ENCODE results near the gene LRRC37A. TPM values are rescaled to one million over a fixed set of nuclear protein-coding genes. Genes with fewer than 3 reads are reported as not detected.
"Not testable (repeated sequence)": the region's sequence is repeated elsewhere in the genome, so short reads cannot be mapped to it uniquely, and the experiment has no call there.

LRRC37A gene
- total RNA-seq, 1 experiment from 2014 or later = 1.2 TPM

GRCh38 chr17:46253722-46254121 is 41.2 kb upstream of the LRRC37A start:
- BruUV-seq (replicated peaks); H4K20me1 ChIP-seq (ENCODE audit: insufficient read depth); H3K27me3 ChIP-seq (ENCODE audit: insufficient read depth, low read length); H3K9ac ChIP-seq (ENCODE audit: low read length); H3K79me2 ChIP-seq (ENCODE audit: insufficient read depth, low read length); H3K36me3 ChIP-seq (ENCODE audit: control insufficient read depth in 1 of 2, insufficient read depth in 2 of 2, low read length in 2 of 2); H3K27ac ChIP-seq (ENCODE audit: low read depth, low read length); POLR2A ChIA-PET; RAD21 ChIA-PET (ENCODE audit: low non-redundant PET in 1 of 2, low total read pairs in 2 of 2, uncharacterized antibody in 2 of 2, unreplicated experiment in 2 of 2); CTCF ChIA-PET; H2AFZ ChIP-seq (ENCODE audit: low read depth, low read length, poor library complexity, severe bottlenecking); H3K4me1 ChIP-seq (ENCODE audit: control insufficient read depth in 1 of 2, insufficient read depth in 2 of 2, low read length in 2 of 2); H3K4me3 ChIP-seq (replicated peaks in 1 of 2; ENCODE audit: low read depth in 1 of 2, low read length in 2 of 2); H3K9me3 ChIP-seq (ENCODE audit: control insufficient read depth in 1 of 2, insufficient read depth in 1 of 2, low read depth in 1 of 2, low read length in 2 of 2); H3K9me2 ChIP-seq (ENCODE audit: insufficient read depth); intact Hi-C loops (cut with micrococcal nuclease): not testable (repeated sequence)
- TF ChIP-seq CTCF (IDR thresholded peaks at IDR 0.05 in 2 of 3, conservative IDR thresholded peaks at IDR 0.05 in 1 of 3; ENCODE audit: borderline replicate concordance in 1 of 3, insufficient read depth in 1 of 3, low read depth in 2 of 3, low read length in 2 of 3) = peak; percentile 47 to 71 (median 62); a peak in 5 of 6 replicates
- peak; percentile 39; the same call in 1 of the 2 replicates for TF ChIP-seq RAD21 (IDR thresholded peaks at IDR 0.05; ENCODE audit: low read depth)
- peak overlapping the region; percentile 30; the same call in 1 of the 2 replicates for H3K4me2 ChIP-seq (ENCODE audit: low read length)
- peak; percentile 22 for DNase-seq (ENCODE audit: low read depth, low spot score)
- peak; percentile 94 for ATAC-seq

DNA sequence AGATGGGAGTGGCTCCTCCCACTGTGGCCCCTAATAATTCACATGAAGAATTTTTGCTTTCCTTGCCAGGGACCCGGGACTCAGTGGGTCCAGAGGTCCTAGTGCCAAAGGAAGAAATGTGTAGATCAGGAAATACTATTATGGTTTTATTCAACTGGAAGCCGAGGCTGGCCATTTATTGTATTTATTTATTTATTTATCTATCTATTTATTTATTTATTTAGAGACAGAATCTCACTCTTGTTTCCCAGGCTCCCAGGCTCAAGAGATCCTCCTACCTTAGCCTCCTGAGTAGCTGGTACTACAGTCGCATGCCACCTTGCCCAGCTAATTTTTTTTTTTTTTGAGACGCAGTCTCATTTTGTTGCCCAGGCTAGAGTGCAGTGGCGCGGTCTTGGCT is 40.7 kb upstream of the LRRC37A start:
- H3K9ac ChIP-seq (ENCODE audit: low read length); CTCF ChIA-PET; H3K27me3 ChIP-seq (ENCODE audit: insufficient read depth, low read length); H3K27ac ChIP-seq (ENCODE audit: low read depth, low read length); RAD21 ChIA-PET (ENCODE audit: low non-redundant PET in 1 of 2, low total read pairs in 2 of 2, uncharacterized antibody in 2 of 2, unreplicated experiment in 2 of 2); H3K9me2 ChIP-seq (ENCODE audit: insufficient read depth); H3K4me3 ChIP-seq (replicated peaks in 1 of 2; ENCODE audit: low read depth in 1 of 2, low read length in 2 of 2); H3K36me3 ChIP-seq (ENCODE audit: control insufficient read depth in 1 of 2, insufficient read depth in 2 of 2, low read length in 2 of 2); H3K79me2 ChIP-seq (ENCODE audit: insufficient read depth, low read length); POLR2A ChIA-PET; DNase-seq (ENCODE audit: low read depth, low spot score); H4K20me1 ChIP-seq (ENCODE audit: insufficient read depth); H3K9me3 ChIP-seq (ENCODE audit: control insufficient read depth in 1 of 2, insufficient read depth in 1 of 2, low read depth in 1 of 2, low read length in 2 of 2); intact Hi-C loops (cut with micrococcal nuclease); H2AFZ ChIP-seq (ENCODE audit: low read depth, low read length, poor library complexity, severe bottlenecking); BruUV-seq (replicated peaks); H3K4me1 ChIP-seq (ENCODE audit: control insufficient read depth in 1 of 2, insufficient read depth in 2 of 2, low read length in 2 of 2): not testable (repeated sequence)
- H3K4me2 ChIP-seq (ENCODE audit: low read length) = 0 out of 2 replicates have a peak overlapping the region, but pooled peaks have one; percentile 30
- peak; percentile 65; the same call in 1 of the 2 replicates for ATAC-seq

- H3K9me2 ChIP-seq (ENCODE audit: insufficient read depth); H2AFZ ChIP-seq (ENCODE audit: low read depth, low read length, poor library complexity, severe bottlenecking); POLR2A ChIA-PET; ATAC-seq; H3K79me2 ChIP-seq (ENCODE audit: insufficient read depth, low read length); H3K4me1 ChIP-seq (ENCODE audit: control insufficient read depth in 1 of 2, insufficient read depth in 2 of 2, low read length in 2 of 2); intact Hi-C loops (cut with micrococcal nuclease); H3K27me3 ChIP-seq (ENCODE audit: insufficient read depth, low read length); DNase-seq (ENCODE audit: low read depth, low spot score); CTCF ChIA-PET; RAD21 ChIA-PET (ENCODE audit: low non-redundant PET in 1 of 2, low total read pairs in 2 of 2, uncharacterized antibody in 2 of 2, unreplicated experiment in 2 of 2); H3K9ac ChIP-seq (ENCODE audit: low read length); H3K9me3 ChIP-seq (ENCODE audit: control insufficient read depth in 1 of 2, insufficient read depth in 1 of 2, low read depth in 1 of 2, low read length in 2 of 2); H3K4me3 ChIP-seq (replicated peaks in 1 of 2; ENCODE audit: low read depth in 1 of 2, low read length in 2 of 2); BruUV-seq (replicated peaks); H3K4me2 ChIP-seq (ENCODE audit: low read length); H4K20me1 ChIP-seq (ENCODE audit: insufficient read depth); H3K36me3 ChIP-seq (ENCODE audit: control insufficient read depth in 1 of 2, insufficient read depth in 2 of 2, low read length in 2 of 2); H3K27ac ChIP-seq (ENCODE audit: low read depth, low read length): not testable (repeated sequence)
Observed at GRCh38 chr17:46256369-46256768, 38.6 kb upstream of the LRRC37A start.

GRCh38 chr17:46259845-46260661 is 34.9 kb upstream of the LRRC37A start:
- H4K20me1 ChIP-seq (ENCODE audit: insufficient read depth); H3K27ac ChIP-seq (ENCODE audit: low read depth, low read length); H2AFZ ChIP-seq (ENCODE audit: low read depth, low read length, poor library complexity, severe bottlenecking); H3K9me2 ChIP-seq (ENCODE audit: insufficient read depth); DNase-seq (ENCODE audit: low read depth, low spot score); H3K79me2 ChIP-seq (ENCODE audit: insufficient read depth, low read length); H3K9me3 ChIP-seq (ENCODE audit: control insufficient read depth in 1 of 2, insufficient read depth in 1 of 2, low read depth in 1 of 2, low read length in 2 of 2); RAD21 ChIA-PET (ENCODE audit: low non-redundant PET in 1 of 2, low total read pairs in 2 of 2, uncharacterized antibody in 2 of 2, unreplicated experiment in 2 of 2); H3K27me3 ChIP-seq (ENCODE audit: insufficient read depth, low read length); intact Hi-C loops (cut with micrococcal nuclease); BruUV-seq (replicated peaks); H3K36me3 ChIP-seq (ENCODE audit: control insufficient read depth in 1 of 2, insufficient read depth in 2 of 2, low read length in 2 of 2): not testable (repeated sequence)
- POLR2A ChIA-PET = interaction anchor here (0.8 to 1.0 kb wide), 2 partner anchors 12 to 674 kb away, joined by 4 to 6 read pairs; no protein-coding TSS in a partner anchor
- CTCF ChIA-PET = interaction anchor here (1.9 kb wide), 1 partner anchor 674 kb away, joined by 10 read pairs; no protein-coding TSS in a partner anchor
- peak overlapping the region; percentile 56 for H3K4me2 ChIP-seq (ENCODE audit: low read length)
- peak overlapping the region in 1 of 2 experiments; percentile 34; a peak in 1 of 4 replicates for H3K4me3 ChIP-seq (replicated peaks in 1 of 2; ENCODE audit: low read depth in 1 of 2, low read length in 2 of 2)
- peak; percentile 79 for ATAC-seq
- H3K9ac ChIP-seq (ENCODE audit: low read length) = 0 out of 2 replicates have a peak overlapping the region, but pooled peaks have one; percentile 20
- peaks cover 5 to 15% of the 10 kb centered on the region in 2 experiments for H3K4me1 ChIP-seq (ENCODE audit: control insufficient read depth in 1 of 2, insufficient read depth in 2 of 2, low read length in 2 of 2)

Data from HCT116 (cell line).